Measurements from ENCODE around the gene AADACL4. TPM values are rescaled to one million over a fixed set of nuclear protein-coding genes. Genes with fewer than 3 reads are reported as not detected.
A peak's percentile ranks its signal among the peaks of the same experiment; 100 is the strongest.

AADACL4 gene
- total and polyA plus RNA-seq, 11 donors, result not detected

- ATAC-seq (no peak), DNase-seq (no peak)
- peak overlapping the region; percentile 63 to 97 (median 77) for H3K4me3 ChIP-seq
- intact Hi-C loops (cut with DNase I), result loop anchor here in 8 of 10 donors (2.0 to 10.0 kb wide), 14 partner anchors 64 to 276 kb away; no protein-coding TSS in a partner anchor
- no peaks in the 10 kb centered on the region for H3K9me3 ChIP-seq
- peaks cover 0 to 3% (median 0%) of the 10 kb centered on the region in 9 donors for H3K36me3 ChIP-seq
- H3K4me1 ChIP-seq, result peaks cover 0 to 73% (median 54%) of the 10 kb centered on the region in 12 donors
- H3K27me3 ChIP-seq, result no peaks in the 10 kb centered on the region
- H3K27ac ChIP-seq, result peak overlapping the region; percentile 91 to 98 (median 95)
- TF ChIP-seq CTCF (IDR thresholded peaks at IDR 0.05) (no peak), POLR2A (IDR thresholded peaks at IDR 0.05) (no peak)
- 4 to 19% (median 10%) methylated on average over 6 of the region's 6 CpGs for WGBS, 4 donors
Measured at GRCh38 chr1:12618661-12618964, 25.3 kb upstream of the AADACL4 start.

GRCh38 chr1:12618965-12619791, 24.7 kb upstream of the AADACL4 start:
- DNase-seq, result peak; percentile 80 to 89 (median 84)
- no peaks in the 10 kb centered on the region for H3K9me3 ChIP-seq
- no peaks in the 10 kb centered on the region for H3K27me3 ChIP-seq
- H3K27ac ChIP-seq, result peak overlapping the region; percentile 91 to 98 (median 95)
- peak in 1 of 2 donors; percentile 76 for TF ChIP-seq POLR2A (IDR thresholded peaks at IDR 0.05)
- TF ChIP-seq CTCF (IDR thresholded peaks at IDR 0.05), result no peak
- intact Hi-C loops (cut with DNase I), result loop anchor here in 8 of 10 donors (2.0 to 10.0 kb wide), 14 partner anchors 64 to 277 kb away; no protein-coding TSS in a partner anchor
- H3K4me3 ChIP-seq, result peak overlapping the region; percentile 63 to 97 (median 77)
- ATAC-seq, result peak; percentile 55 to 72 (median 68)
- no peaks in the 10 kb centered on the region for H3K36me3 ChIP-seq
- WGBS, 4 donors, result 0 to 8% (median 6%) methylated on average over 4 to 30 of the region's 30 CpGs
- peaks cover 0 to 67% (median 51%) of the 10 kb centered on the region in 12 donors for H3K4me1 ChIP-seq

- H3K27ac ChIP-seq, result peak overlapping the region; percentile 91 to 98 (median 95)
- peak; percentile 88 to 91 (median 89) for DNase-seq
- H3K36me3 ChIP-seq, result no peaks in the 10 kb centered on the region
- H3K4me3 ChIP-seq, result peak overlapping the region in 11 of 12 donors; percentile 63 to 97 (median 77)
- ATAC-seq, result peak; percentile 43 to 62 (median 54)
- no peaks in the 10 kb centered on the region for H3K27me3 ChIP-seq
- peak; percentile 91 to 99 (median 94) for TF ChIP-seq CTCF (IDR thresholded peaks at IDR 0.05)
- TF ChIP-seq POLR2A (IDR thresholded peaks at IDR 0.05), result no peak
- intact Hi-C loops (cut with DNase I), result loop anchor here (1.0 to 10.0 kb wide), 21 partner anchors 39 to 308 kb away; no protein-coding TSS in a partner anchor
- H3K9me3 ChIP-seq, result no peaks in the 10 kb centered on the region
- H3K4me1 ChIP-seq, result peaks cover 0 to 60% (median 43%) of the 10 kb centered on the region in 12 donors
- WGBS, 4 donors, result 9 to 23% (median 14%) methylated on average over 18 to 23 of the region's 23 CpGs
Measured at GRCh38 chr1:12619792-12620487, 23.9 kb upstream of the AADACL4 start.

GRCh38 chr1:12620488-12620865, 23.4 kb upstream of the AADACL4 start:
- Histone ChIP-seq H3K4me1 (peaks cover 0 to 54% (median 38%) of the 10 kb centered on the region in 12 donors), H3K27me3 (no peaks in the 10 kb centered on the region), H3K36me3 (no peaks in the 10 kb centered on the region), H3K27ac (peak overlapping the region in 5 of 12 donors; percentile 15 to 98 (median 92)), H3K9me3 (no peaks in the 10 kb centered on the region), H3K4me3 (no peak overlapping the region)
- ATAC-seq, result no peak
- DNase-seq, result no peak
- intact Hi-C loops (cut with DNase I), result loop anchor here (1.0 to 10.0 kb wide), 9 partner anchors 38 to 308 kb away; no protein-coding TSS in a partner anchor
- TF ChIP-seq CTCF (IDR thresholded peaks at IDR 0.05) (no peak), POLR2A (IDR thresholded peaks at IDR 0.05) (no peak)
- WGBS, 4 donors, result 45 to 56% (median 51%) methylated on average over 4 of the region's 4 CpGs

All from heart left ventricle (tissue), 16 donors.